Measurements from ENCODE around the gene PIK3AP1. TPM values are rescaled to one million over a fixed set of nuclear protein-coding genes. Genes with fewer than 3 reads are reported as not detected.

Gene PIK3AP1
- total RNA-seq, 4 donors from 2014 or later = 1.4 to 3.2 (median 2.8) TPM

DNA sequence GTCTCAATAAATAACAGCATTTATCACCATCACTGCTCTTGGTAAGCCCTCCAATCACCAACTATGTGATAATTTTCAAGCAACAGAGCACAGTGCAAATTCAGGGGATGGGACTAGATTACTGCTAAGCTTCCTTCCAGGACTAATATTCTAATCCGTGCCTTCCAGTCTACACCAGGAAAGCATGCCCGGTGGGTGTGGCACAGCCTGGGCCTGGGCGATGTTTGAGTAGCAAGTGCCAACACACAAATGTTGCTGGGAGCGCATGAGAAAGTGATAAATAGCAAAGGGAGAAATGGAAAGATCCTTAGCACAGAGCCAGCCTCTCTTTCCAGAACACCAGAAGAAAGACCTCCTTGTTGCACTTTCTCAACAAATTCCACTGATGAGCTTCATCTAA is 120.0 kb downstream of the PIK3AP1 start:
- no peak for TF ChIP-seq POLR2A (IDR thresholded peaks at IDR 0.05)
- no peak for TF ChIP-seq CTCF (IDR thresholded peaks at IDR 0.05 in 4 of 5, conservative IDR thresholded peaks at IDR 0.05 in 1 of 5)
- no peak overlapping the region for H3K4me3 ChIP-seq
- no peak for ATAC-seq
- intact Hi-C loops (cut with DNase I; ENCODE audit: low total_unique reads) (no loop called here), in situ Hi-C loops (cut with MboI; ENCODE audit: low sequenced_read_pairs in 4 of 4) (no loop called here)
- H3K36me3 ChIP-seq = no peaks in the 10 kb centered on the region
- peaks cover 0 to 5% (median 0%) of the 10 kb centered on the region in 3 donors for H3K27me3 ChIP-seq
- no peak for DNase-seq
- H3K9me3 ChIP-seq = no peaks in the 10 kb centered on the region
- no peak overlapping the region for H3K27ac ChIP-seq
- H3K4me1 ChIP-seq = no peaks in the 10 kb centered on the region

DNA sequence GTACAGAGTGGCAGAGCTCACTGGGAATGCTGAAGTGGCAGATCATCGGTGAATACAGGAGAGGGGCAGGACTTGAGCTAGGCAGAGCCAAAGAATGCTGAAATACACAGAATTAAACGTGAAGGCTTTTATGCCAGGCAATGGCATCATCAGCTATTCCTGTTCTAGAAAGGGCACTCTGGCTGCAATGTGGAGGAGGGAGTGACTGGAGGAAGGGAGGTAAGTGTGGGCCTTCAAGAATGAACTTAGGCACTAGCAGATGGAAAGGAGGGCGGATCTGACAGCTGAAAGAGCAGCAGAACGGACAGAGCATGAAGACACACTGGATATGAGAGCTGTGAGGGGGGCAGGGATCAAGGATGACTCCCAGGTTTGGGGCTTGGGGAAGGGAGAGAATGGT is 121.5 kb downstream of the PIK3AP1 start:
- in situ Hi-C loops (cut with MboI; ENCODE audit: low sequenced_read_pairs in 4 of 4) (no loop called here), intact Hi-C loops (cut with DNase I; ENCODE audit: low total_unique reads) (no loop called here)
- no peaks in the 10 kb centered on the region for H3K4me1 ChIP-seq
- H3K9me3 ChIP-seq = no peaks in the 10 kb centered on the region
- H3K27me3 ChIP-seq = peaks cover 0 to 5% (median 0%) of the 10 kb centered on the region in 3 donors
- no peak overlapping the region for H3K27ac ChIP-seq
- no peak for TF ChIP-seq CTCF (IDR thresholded peaks at IDR 0.05 in 4 of 5, conservative IDR thresholded peaks at IDR 0.05 in 1 of 5)
- no peak for TF ChIP-seq POLR2A (IDR thresholded peaks at IDR 0.05)
- DNase-seq (no peak), ATAC-seq (no peak)
- no peak overlapping the region for H3K4me3 ChIP-seq
- H3K36me3 ChIP-seq = no peaks in the 10 kb centered on the region

DNA sequence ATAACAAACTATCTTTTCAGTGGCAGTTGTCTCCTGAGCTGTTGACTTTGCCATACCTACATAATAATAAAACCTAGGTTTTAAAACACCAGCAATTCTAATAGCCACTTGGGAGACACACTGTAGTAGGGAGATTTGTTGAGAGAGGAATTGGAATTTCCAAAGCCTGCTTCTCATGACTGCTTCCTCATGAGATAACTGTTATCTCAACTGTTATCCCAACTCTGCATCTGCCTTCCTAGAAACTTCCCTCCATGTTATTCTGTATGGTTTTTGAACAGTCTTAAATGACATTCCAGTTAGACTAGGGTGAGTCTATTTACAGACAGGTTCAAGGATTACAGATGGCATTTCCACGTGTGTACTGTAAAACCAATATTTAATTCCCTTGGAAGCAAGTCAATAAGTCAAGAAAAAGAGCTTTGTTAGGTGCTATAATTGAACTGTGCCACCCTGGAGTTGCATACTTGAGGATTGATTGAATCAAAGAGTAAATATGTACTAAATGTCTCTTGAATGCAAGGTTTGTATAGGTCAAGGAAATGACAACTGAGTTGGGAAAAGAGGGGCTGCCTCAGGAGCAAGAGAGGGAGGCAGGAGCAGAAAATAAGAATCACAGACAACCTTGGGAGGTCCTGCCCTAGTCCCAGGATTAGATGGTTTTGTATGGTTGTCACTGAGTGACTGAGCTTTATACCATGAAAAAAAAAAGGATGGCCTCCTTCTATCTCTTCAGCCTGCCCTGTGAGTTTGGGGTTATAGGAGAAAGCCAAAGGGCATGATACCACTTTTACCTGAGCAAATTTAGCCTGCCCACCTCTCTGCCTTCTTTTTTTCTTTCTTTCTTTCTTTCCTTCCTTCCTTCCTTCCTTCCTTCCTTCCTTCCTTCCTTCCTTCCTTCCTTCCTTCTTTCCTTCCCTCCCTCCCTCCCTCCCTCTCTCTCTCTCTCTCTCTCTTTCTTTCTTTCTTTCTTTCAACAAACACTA is 123.6 kb downstream of the PIK3AP1 start:
- no peak for DNase-seq
- Histone ChIP-seq H3K27me3 (peaks cover 0 to 5% (median 0%) of the 10 kb centered on the region in 3 donors), H3K4me3 (no peak overlapping the region), H3K27ac (no peak overlapping the region), H3K9me3 (no peaks in the 10 kb centered on the region), H3K36me3 (no peaks in the 10 kb centered on the region), H3K4me1 (no peaks in the 10 kb centered on the region)
- TF ChIP-seq CTCF (IDR thresholded peaks at IDR 0.05 in 4 of 5, conservative IDR thresholded peaks at IDR 0.05 in 1 of 5) (no peak), POLR2A (IDR thresholded peaks at IDR 0.05) (no peak)
- intact Hi-C loops (cut with DNase I; ENCODE audit: low total_unique reads) (no loop called here), in situ Hi-C loops (cut with MboI; ENCODE audit: low sequenced_read_pairs in 4 of 4) (no loop called here)
- no peak for ATAC-seq

DNA sequence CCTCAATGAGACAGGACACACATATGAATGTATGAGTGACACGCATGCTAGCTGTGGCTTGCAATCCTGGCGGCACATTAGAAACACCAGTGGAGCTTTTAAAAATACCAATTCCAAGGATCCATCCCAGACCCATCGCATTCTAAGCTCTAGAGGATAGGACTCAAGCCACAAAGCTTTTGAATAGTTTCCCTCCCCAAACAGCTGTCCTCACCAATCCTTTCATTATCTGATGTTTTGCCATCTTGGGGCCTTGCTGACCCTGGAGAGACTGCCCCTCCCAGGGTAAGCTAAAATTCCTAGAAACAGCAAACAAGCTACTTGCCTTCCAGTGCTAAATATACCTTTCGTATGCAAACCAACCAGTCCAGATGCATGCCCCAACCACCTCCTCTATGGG is 124.6 kb downstream of the PIK3AP1 start:
- TF ChIP-seq CTCF (IDR thresholded peaks at IDR 0.05 in 4 of 5, conservative IDR thresholded peaks at IDR 0.05 in 1 of 5) (no peak), POLR2A (IDR thresholded peaks at IDR 0.05) (no peak)
- DNase-seq (no peak), ATAC-seq (no peak)
- Histone ChIP-seq H3K27ac (no peak overlapping the region), H3K4me3 (no peak overlapping the region), H3K27me3 (peaks cover 0 to 5% (median 0%) of the 10 kb centered on the region in 3 donors), H3K9me3 (no peaks in the 10 kb centered on the region), H3K36me3 (no peaks in the 10 kb centered on the region), H3K4me1 (no peaks in the 10 kb centered on the region)
- intact Hi-C loops (cut with DNase I; ENCODE audit: low total_unique reads) = no loop called here
- in situ Hi-C loops (cut with MboI; ENCODE audit: low sequenced_read_pairs in 4 of 4) = no loop called here

Data from gastrocnemius medialis (tissue), 4 donors.